HG03175 (cell line): ENCODE data around the gene NME2.
"Not testable (repeated sequence)": the region's sequence is repeated elsewhere in the genome, so short reads cannot be mapped to it uniquely, and the experiment has no call there.

Experiments used
- ATAC-seq: cut with Tn5 transposase; IDR thresholded peaks from one replicate; pipeline ENCODE4 v1.9.1; 2021; ENCODE audit warnings: mild to moderate bottlenecking, moderate library complexity; ENCODE audit not compliant: unreplicated experiment

NME2 gene

DNA sequence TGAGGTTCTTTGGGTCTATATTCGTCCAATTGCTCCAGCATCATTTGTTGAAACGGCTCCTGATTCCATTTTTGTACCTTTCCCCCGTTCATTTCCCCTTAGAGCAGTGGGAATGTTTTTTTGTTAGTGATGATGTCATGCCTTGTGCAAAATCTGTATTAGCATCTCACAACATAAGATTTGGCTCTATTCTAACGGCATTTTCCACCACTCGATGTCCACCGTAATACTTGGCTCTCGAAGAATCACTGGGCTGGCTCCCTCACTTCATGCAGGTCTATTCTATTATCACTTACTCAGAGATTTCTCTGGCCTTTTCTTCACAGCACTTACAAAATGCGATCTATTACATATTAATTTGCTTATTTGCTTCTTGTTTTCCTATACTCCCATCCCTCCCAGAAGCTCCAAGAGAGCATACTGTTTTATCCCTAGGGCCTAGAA, 13.4 kb upstream of the NME2 start:
- no peak for ATAC-seq

DNA sequence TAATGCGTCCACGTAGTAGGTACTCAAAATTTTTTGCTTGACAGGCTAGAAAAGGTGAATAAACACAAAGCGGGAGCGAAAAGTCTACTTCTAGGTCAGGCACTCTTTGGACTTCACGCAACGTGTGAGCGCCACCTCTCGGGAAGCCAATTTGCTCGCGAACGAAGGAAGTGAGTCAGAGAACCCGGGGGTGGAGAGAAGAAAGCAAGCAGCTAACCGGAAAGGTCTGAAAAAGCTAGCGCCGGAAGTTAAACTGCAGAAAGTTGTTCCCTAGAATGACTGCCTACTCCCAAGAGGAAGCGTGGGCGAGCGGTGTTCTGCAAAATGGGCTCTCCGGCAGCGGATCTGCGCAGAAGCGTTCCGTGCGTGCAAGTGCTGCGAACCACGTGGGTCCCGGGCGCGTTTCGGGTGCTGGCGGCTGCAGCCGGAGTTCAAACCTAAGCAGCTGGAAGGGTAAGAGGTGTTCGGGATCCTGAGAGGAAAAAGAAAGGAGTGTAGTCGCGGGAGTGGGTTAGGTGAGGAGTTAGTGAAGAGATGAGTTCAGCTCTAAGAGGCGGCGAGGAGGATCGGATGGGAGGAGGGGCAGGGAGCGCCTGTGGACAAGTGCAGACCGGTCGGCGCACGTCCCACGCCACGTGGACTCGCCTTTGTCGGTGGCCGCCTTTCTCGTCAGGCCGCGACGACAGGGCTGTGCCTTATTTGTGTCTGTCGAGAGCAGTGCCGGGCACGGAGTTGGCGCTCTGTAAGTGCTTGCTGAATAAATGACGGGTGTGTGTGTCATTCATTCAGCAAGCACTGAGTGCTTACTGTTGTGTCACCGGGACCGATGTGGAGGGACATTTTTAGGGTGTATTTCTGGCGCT, 12.8 kb upstream of the NME2 start, which contains the start of gene NME1:
Gene NME1 (plus strand): TSS at position 350 of the 863 bp plus-strand sequence. CDS start 2,096 bp downstream, outside the sequence.
- peak; percentile 95 for ATAC-seq

DNA sequence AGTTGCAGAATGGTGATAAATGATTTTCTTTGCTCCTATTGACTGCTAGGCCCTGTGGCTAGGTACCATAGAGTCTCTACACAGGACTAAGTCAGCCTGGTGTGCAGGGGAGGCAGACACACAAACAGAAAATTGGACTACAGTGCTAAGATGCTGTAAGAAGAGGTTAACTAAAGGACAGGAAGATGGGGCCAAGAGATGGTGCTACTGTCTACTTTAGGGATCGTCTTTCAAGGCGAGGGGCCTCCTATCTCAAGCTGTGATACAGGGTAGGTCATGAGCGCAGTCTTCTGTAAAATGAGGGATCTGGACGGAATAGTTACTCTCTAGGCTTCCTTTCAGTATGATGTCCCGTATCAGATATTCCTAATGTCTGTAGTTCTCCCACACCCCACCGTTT, 12.0 kb upstream of the NME2 start:
- ATAC-seq, result no peak

DNA sequence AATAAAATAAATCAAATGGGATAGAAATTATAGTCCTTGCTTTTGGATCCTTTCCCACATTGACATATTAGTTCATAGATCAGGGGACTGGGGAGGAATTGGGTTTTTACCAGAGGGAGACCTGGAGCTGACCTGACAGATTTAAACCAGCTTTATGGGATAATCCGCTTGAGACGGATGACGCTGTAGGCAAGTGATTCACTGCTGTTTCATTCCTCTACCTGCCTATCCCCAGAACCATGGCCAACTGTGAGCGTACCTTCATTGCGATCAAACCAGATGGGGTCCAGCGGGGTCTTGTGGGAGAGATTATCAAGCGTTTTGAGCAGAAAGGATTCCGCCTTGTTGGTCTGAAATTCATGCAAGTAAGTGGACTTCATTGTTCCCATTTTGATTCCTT, 10.8 kb upstream of the NME2 start:
- ATAC-seq, result no peak

DNA sequence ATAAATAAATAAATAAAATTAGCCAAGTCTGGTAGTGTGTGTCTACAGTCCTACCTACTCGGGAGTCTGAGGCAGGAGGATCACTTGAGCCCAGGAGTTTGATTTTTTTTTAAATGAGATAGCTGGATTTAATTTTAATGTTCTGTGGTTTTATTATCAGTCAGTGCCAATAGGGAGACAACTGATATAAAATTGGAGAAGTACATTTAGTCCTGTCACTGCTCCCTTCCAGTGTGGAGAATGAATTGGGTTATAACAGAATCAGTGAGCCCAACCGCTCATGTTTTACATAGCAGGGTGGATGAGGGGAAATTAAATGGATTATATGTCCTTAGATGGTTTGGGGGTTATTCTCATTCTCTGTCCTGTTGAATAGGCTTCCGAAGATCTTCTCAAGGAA, 6.6 kb upstream of the NME2 start:
- no peak for ATAC-seq

DNA sequence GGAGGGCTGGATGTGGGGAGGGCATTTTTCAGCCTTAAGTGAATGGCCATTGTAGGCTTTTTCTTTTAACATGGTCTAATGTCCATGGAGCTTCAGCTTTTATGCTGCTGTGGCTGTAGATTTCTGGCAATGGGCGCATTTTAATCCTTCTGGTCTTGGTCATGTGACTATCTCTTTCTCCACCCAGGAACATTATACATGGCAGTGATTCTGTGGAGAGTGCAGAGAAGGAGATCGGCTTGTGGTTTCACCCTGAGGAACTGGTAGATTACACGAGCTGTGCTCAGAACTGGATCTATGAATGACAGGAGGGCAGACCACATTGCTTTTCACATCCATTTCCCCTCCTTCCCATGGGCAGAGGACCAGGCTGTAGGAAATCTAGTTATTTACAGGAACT, 4.7 kb upstream of the NME2 start:
- no peak for ATAC-seq

- ATAC-seq, result no peak
Observed at GRCh38 chr17:51164911-51165679, 1.1 kb upstream of the NME2 start.

GRCh38 chr17:51165680-51166197, 472 bp upstream of the NME2 start:
- ATAC-seq, result peak; percentile 24

GRCh38 chr17:51166987-51167931, 1.0 kb downstream of the NME2 start:
- ATAC-seq, result peak; percentile 53

GRCh38 chr17:51169340-51169739, 3.1 kb downstream of the NME2 start:
- ATAC-seq, result no peak

- no peak for ATAC-seq
Observed at GRCh38 chr17:51170736-51171135, 4.5 kb downstream of the NME2 start.

- ATAC-seq, result not testable (repeated sequence)
Observed at GRCh38 chr17:51172030-51172429, 5.8 kb downstream of the NME2 start.

DNA sequence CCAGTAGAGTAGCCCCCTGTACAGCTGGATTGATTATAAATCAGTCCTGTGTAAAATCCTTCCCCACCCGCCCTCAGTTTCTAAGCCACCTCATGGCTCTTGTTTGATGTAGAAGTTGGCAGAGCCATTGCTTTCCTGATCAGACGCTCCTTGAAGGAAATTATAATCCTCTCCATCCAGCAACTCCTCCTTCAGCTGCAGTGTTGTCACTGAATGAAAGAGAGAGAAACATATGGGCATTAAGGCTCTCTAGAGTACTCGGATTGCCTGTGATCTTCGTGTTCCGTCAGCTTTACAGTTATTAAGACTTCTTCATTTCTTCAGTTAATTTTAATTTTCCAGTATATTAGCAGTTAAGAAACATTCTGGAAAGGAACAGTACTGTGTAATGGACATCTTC, 14.3 kb downstream of the NME2 start:
- no peak for ATAC-seq

GRCh38 chr17:51184124-51184523, 17.9 kb downstream of the NME2 start:
- no peak for ATAC-seq

DNA sequence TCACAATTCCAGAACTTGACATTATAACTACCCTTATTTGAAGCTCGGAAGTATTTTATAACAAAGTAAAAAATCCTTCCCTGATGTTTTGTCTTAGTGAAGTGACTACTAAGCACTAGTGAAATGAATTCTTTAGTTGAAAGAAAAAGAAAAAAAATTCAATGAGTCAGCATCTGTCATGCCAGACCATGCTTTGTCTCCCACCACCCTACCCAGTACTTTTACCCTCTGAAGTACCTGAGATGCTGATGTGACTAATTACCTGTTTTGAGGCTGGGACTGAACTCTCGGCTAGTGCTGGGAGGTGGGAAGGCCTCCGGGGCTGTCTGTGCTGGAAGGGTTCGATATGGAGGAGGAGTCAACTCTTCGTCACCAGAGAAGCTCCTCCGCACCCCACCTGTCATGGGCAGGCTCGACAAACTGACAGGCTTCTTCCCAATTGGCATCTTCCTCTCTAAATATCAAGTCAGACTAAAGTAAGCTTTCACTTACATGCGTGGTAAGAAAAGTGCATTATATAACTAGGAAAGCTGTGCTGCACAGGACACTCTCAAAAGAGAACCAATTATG, 19.6 kb downstream of the NME2 start:
- no peak for ATAC-seq

DNA sequence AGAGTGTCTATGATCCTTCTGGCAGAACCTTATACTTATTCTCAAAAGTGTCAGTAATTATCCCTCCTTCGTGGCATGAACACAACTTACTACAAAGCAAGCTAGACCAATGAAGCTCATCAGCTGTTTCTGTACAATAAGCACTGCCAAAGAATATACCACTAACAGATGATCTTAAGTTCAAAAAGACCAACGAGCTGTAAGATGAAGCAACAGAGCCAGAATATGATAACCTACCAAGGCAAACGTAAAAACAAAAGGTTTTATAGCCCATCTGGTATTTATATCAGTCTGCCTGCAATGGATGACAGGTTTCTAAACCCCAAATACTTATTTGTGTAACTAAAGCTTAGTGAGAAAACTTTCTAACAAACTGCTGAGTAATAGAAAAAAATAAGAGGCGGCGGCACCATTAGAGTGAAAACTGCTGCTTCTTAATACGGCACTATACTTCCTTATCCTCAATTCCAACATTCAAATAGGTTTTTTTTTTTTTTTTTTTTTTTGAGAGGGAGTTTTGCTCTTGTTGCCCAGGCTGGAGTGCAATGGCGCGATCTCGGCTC, 22.1 kb downstream of the NME2 start:
- no peak for ATAC-seq

- no peak for ATAC-seq
Observed at GRCh38 chr17:51189162-51189561, 23.0 kb downstream of the NME2 start.

DNA sequence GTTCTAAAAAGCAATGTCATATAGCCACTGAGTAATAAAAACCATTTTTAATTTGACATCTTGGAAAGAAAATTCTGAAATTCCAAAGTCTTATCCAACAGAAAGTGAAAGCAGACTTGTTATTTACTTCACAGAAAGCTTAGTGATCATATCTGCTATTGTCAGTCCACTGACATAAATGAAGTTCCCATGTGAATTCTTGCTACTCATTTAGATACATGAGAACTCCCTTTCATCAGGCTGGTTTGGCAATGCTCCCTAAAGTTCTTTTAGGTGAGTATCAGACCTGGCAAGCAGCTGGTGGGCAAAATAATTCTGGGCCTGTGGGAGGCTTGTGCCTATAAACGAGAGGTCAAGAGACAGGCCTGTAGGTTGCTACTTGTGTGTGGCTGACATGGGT, 23.4 kb downstream of the NME2 start:
- no peak for ATAC-seq

DNA sequence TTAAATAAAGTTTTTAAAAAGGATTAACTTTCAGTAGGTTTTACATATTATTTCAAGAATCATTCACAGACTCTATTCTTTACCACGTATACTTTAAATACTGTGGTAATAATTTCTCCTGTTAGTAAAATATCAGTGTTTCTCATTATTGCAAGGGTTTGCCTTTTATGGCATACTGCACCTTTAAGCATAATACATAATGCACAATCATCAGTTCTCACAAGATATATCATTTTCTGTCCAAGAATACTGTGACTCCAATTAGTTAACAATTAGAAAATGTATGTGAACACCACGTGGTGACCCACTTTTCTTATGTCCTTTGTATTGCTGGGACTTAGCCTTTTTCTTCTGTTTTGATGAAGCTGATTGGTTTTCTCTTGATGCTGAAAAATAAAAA, 25.7 kb downstream of the NME2 start:
- no peak for ATAC-seq

- ATAC-seq, result no peak
Observed at GRCh38 chr17:51197754-51198153, 31.5 kb downstream of the NME2 start.
